Mesothelial cell of epicardium (in vitro differentiated cells): ENCODE data around the gene C17orf107. TPM values are rescaled to one million over a fixed set of nuclear protein-coding genes. Genes with fewer than 3 reads are reported as not detected.

ENCODE experiments used
- DNase-seq, 2 experiments: peaks; one replicate each; pipeline ENCODE4 v3.0.0; 2021; ENCODE audit warnings: low spot score in 2 of 2; ENCODE audit not compliant: unreplicated experiment in 2 of 2
- H3K27ac Mint-ChIP-seq: 2 replicates; pipeline ENCODE4 v1.8.0; 2021; ENCODE audit warnings: mixed read lengths
- H3K27me3 Mint-ChIP-seq: 2 replicates; pipeline ENCODE4 v1.8.0; 2021; ENCODE audit warnings: low read depth, mixed read lengths
- H3K36me3 Mint-ChIP-seq: 2 replicates; pipeline ENCODE4 v1.8.0; 2021; ENCODE audit warnings: mixed read lengths
- H3K4me1 Mint-ChIP-seq: 2 replicates; pipeline ENCODE4 v1.8.0; 2021; ENCODE audit warnings: mixed read lengths
- H3K4me3 Mint-ChIP-seq: 2 replicates; pipeline ENCODE4 v1.8.0; 2021; ENCODE audit warnings: mild to moderate bottlenecking, moderate library complexity, mixed read lengths
- H3K9me3 Mint-ChIP-seq: 2 replicates; pipeline ENCODE4 v1.8.0; 2021; ENCODE audit warnings: mixed read lengths
- CTCF ChIP-seq: fragments of 200-600 bp; sonication (generic); IDR thresholded peaks from one replicate; pipeline ENCODE4 v1.5.0; 2021; ENCODE audit warnings: antibody characterized with exemption; ENCODE audit not compliant: unreplicated experiment
- total RNA-seq: library from RNA; stranded (reverse); gene quantifications from 3 replicates; pipeline ENCODE4 v1.2.1, GENCODE V29; 2021

C17orf107 gene
- total RNA-seq, 1 donor from 2014 or later: 8.6 TPM

GRCh38 chr17:4870855-4871254 is 28.5 kb upstream of the C17orf107 start:
- TF ChIP-seq CTCF: no peak
- peaks cover 13% of the 10 kb centered on the region for H3K4me1 Mint-ChIP-seq
- no peaks in the 10 kb centered on the region for H3K9me3 Mint-ChIP-seq
- no peak overlapping the region for H3K4me3 Mint-ChIP-seq
- no peak for DNase-seq
- no peaks in the 10 kb centered on the region for H3K27me3 Mint-ChIP-seq
- no peak overlapping the region for H3K27ac Mint-ChIP-seq
- peaks cover 12% of the 10 kb centered on the region for H3K36me3 Mint-ChIP-seq

GRCh38 chr17:4872786-4873185 is 26.6 kb upstream of the C17orf107 start:
- Mint-ChIP-seq H3K27ac (peak overlapping the region; percentile 39), H3K9me3 (no peaks in the 10 kb centered on the region), H3K27me3 (no peaks in the 10 kb centered on the region), H3K36me3 (peaks cover 16% of the 10 kb centered on the region), H3K4me1 (peaks cover 13% of the 10 kb centered on the region), H3K4me3 (no peak overlapping the region)
- DNase-seq: no peak
- TF ChIP-seq CTCF: no peak

GRCh38 chr17:4877089-4877488 is 22.2 kb upstream of the C17orf107 start:
- Mint-ChIP-seq H3K9me3 (no peaks in the 10 kb centered on the region), H3K36me3 (peaks cover 17% of the 10 kb centered on the region), H3K27me3 (no peaks in the 10 kb centered on the region), H3K27ac (no peak overlapping the region), H3K4me3 (no peak overlapping the region), H3K4me1 (peaks cover 22% of the 10 kb centered on the region)
- DNase-seq: no peak
- TF ChIP-seq CTCF: no peak

GRCh38 chr17:4879601-4880000 is 19.7 kb upstream of the C17orf107 start:
- DNase-seq: no peak
- Mint-ChIP-seq H3K4me3 (no peak overlapping the region), H3K27ac (no peak overlapping the region), H3K27me3 (no peaks in the 10 kb centered on the region), H3K36me3 (peaks cover 13% of the 10 kb centered on the region), H3K4me1 (peaks cover 12% of the 10 kb centered on the region), H3K9me3 (no peaks in the 10 kb centered on the region)
- no peak for TF ChIP-seq CTCF

GRCh38 chr17:4880857-4881256 is 18.5 kb upstream of the C17orf107 start:
- no peaks in the 10 kb centered on the region for H3K9me3 Mint-ChIP-seq
- H3K36me3 Mint-ChIP-seq: peaks cover 9% of the 10 kb centered on the region
- no peak for TF ChIP-seq CTCF
- H3K4me1 Mint-ChIP-seq: peaks cover 9% of the 10 kb centered on the region
- H3K4me3 Mint-ChIP-seq: no peak overlapping the region
- no peak for DNase-seq
- H3K27me3 Mint-ChIP-seq: no peaks in the 10 kb centered on the region
- peak overlapping the region; percentile 79 for H3K27ac Mint-ChIP-seq
